GM21528 (cell line): ENCODE results near the gene BMP7.
"Not testable (repeated sequence)": the region's sequence is repeated elsewhere in the genome, so short reads cannot be mapped to it uniquely, and the experiment has no call there.

Source experiments
- ATAC-seq: cut with Tn5 transposase; IDR thresholded peaks from one replicate; pipeline ENCODE4 v1.9.1; 2021; ENCODE audit warnings: mild to moderate bottlenecking, moderate library complexity; ENCODE audit not compliant: unreplicated experiment, low FRiP score

The BMP7 gene

DNA sequence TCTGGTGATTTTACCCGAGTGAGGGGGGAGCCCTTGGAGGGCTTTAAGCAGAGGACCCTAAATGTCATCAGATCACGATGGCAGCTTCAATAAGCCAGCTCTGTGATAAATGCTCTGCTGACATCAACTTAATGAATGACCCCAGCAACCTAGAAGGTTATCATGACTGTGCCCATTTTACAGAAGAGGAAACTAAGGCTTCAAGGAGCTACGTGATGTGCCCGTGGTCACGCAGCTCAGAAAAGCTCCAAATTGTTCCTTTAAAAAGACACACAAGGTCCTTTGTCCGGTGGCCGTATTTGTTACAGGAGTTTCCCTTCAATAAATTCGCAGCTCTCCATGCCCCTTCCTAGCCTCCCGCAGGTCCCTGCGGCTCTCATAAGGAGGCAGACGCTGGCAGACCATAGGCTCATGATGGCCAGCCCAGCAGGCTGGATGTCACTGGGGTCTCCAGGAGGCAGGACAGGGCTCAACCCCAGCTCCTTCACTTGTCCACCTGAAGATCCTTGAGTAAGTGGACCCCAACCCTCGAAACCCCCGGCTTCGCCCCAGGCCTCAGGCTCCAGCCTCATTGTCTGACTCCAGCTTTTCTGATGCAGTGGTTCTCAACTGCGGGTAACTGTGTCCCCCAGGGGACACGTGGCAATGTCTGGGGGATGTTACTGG lies 106.4 kb downstream of the BMP7 start:
- ATAC-seq = no peak

DNA sequence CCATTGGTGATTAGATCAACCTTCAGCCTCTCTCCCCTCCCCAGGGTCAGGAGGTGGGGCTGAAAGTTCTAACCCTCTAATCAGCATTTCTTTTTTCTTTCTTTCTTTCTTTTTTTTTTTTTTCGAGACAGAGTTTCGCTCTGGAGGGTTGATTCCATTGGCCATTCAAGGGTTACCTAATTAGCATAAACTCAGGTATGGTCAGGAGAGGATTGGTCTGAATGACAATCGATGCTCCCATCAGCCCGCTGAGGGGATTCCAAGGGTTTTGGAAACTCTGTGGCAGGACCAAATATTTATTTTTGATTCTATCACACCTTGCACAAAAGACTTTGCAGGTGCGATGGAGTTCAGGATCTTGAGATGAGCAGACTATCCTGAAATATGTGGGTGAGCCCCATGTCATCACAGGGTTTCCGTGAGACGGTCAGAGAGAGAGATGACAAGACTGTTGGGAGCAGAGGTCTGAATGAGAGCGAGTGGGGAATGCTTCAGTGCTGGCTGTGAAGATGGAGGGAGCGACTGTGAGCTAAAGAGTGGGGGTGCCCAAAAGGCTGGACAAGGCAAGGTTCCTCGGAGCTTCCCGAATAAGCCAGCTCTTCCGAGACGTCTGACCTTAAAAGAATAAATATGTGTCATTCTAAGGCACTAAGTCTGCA lies 107.1 kb downstream of the BMP7 start:
- ATAC-seq = no peak

DNA sequence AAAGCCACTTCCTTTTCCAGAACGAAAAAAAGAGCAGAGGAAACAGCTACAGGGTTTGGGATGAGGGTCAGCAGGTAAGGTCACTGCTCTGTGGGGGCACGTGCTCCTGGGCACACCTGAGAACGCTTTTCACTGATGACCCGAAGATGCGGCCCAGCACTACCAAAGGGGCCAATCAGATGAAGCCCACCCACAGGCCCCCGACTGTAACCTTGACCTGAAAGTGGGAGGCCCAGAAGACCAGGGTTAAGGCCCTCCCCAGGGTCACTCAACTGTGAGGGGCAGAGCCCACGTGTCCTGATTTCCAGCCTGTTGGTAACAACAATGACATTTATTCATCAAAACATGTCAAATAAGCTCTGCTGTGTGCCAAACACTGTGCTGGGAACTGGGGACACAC lies 108.0 kb downstream of the BMP7 start:
- no peak for ATAC-seq

DNA sequence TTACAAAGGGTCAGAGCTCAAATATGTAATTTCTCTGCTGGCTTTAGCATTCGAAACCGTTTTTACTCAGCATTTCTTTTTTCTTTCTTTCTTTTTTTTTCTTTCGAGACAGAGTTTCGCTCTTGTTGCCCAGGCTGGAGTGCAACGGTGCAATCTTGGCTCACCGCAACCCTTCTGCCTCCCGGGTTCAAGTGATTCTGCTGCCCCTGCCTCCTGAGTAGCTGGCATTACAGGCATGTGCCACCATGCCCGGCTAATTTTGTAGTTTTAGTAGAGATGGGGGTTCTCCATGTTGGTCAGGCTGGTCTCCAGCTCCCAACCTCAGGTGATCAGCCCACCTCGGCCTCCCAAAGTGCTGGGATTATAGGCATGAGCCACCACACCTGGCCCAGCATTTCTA lies 108.7 kb downstream of the BMP7 start:
- ATAC-seq = not testable (repeated sequence)

DNA sequence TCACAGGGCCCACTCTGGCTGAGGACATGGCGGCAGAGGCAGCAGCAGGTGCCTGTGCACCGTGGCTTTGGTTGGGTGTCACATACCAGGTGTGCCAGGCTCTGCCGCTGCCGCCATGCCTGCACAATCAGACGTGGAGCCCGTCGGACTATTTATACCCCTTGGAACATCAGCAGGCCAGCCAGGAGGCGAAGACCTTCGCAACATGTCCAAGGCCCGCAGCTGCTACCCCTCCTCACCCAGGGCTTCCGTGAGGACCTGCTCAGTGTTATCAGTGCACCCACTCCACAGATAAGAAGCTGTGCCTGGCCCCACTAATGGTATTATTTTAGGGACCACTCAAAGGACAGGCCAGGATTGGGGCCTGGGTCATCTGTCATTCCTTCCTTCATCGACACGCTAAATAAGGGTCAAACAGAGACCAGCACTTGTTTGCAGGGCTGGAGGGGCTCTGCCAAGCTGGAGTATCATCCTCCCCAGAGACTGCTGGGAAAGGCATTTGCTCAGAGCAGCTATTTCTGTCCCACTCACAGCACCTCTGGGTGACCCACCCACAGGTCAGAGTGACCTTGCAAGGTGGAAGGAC lies 109.2 kb downstream of the BMP7 start:
- no peak for ATAC-seq

DNA sequence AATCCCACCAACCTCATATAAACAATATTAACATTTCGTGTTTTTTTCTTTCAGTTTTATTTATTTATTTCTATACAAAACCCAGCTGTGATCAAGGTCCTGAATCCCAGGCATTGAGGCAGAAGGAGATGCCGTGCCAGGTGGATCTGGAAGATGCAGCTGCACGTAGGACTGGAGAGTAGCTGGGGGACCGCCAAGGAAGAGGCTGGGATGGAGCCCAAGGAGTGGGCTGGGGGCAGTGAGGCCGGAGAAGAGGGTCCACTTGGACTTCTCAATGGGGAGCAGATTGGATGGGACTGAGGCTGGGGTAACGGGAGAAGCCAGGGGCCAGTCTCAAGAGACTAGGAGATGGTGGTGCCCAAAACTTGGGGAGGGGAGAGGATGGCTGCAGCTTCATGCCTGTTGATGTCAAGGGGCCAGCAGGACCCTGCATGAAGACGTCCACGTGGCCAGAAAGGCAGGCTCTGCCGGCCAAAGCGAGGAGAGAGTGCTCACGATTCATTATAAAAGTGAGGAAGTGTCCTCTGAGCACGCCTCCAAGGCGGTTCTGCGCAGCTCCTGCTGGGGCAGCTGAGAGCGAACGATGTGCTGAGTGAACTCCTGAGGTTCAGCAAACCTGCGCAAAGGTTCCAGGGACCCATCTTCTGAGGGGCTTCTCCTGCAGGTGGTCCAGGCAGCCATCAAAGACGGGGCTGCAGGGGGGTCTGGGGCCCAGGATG lies 110.3 kb downstream of the BMP7 start:
- ATAC-seq = no peak

DNA sequence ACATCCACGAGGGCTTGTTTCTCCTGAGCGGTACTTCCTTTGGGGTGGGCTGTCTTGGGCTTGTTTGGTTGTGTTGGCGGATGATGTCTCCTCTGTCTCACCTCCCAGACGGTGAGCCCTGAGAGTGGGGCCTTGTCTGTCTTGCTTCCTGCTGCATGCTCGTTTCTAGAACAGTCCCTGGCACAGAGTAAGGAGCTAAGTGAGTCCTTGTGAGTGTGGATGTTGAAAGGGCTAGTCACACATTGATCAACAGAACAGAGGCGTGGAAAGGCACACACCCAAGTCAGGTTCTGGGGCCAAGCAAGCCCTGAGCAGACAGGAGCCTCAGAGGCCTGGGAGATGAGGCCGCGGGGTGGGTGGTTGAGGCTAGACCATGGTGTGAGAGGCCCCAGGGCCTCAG lies 111.0 kb downstream of the BMP7 start:
- ATAC-seq = no peak

DNA sequence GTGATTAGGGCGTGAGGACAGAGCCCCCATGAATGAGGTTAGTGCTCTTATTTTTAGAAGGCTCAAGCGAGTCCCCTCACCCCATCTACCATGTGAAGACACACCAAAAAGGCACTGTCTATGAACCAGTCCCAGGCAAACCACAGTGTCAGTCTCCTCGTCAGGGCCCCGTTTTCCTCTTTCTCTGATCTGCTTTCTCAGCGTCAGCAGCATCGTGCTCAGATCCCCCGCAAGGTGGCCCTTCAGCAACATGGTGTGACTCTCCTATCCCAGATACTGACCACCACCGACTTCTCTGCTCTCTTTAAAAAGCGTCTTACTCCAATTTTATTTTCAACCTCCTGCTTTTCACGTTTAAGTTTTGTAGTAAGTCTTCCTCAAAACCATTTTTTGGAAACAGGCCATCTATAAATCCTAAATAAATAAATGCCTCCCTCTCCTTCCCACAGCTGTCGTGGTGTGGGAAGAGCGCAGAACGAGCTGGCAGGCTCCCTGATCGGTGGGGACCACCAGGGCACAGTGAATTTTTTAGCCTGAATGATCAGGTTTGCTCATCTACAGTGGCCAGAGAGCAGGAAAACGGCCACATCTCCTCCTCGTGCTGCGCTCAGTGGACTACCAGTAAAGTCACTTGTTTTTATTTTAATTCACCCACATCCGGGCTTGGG lies 113.1 kb downstream of the BMP7 start:
- no peak for ATAC-seq

DNA sequence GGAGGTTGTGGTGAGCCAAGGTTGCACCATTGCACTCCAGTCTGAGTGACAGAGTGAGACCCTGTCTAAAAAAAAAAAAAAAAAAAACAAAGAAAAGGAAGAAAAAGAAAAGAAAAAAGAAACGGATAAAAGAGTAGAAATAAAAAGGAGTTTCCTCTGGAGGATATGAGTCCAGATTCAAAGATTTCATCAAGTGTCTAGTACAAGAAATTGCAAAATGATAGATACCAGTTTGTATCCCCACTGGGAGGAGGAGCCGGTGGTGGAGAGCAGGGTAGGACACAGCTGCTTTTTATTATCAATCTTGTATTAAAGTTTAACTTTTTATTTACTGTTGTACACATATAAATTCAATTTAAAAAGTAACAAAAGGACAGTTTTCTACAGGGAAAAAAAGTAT lies 113.9 kb downstream of the BMP7 start:
- no peak for ATAC-seq

DNA sequence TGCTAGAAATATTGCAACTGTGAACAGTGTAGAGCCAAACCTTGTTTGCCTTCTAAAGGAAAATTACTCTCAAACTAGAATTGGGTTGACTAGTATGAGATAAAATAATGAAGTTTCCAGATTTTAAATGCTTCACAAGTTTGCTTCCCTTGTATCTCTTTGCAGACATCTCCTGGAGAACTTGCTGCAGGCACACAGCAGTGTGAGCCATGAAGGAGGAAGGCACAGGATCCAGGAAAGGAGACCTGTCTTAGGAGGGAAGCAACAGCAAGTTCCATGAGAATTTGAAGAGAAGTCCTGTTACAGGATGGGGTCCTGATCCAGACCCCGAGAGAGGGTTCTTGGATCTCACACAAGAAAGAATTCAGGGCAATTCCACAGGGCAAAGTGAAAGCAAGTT lies 115.9 kb downstream of the BMP7 start:
- no peak for ATAC-seq

DNA sequence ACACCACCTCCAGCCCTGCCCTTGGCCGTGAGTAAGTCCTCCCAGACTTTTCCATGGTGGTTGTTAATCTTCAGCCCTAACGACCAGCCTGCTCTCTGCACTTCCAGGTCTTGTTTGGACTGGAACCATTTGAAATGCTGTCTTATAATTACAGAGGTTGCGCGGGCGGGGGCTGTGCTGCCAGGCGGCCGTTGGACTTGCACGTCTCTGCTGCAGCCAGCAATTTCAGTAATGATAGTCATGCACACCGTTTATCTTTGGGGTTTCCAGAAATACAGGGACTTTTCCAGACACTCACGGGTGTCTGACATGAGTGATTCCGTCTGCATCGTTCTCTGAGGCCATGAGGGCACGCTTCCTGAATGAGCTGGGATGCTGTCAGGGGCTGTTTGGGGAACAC lies 118.2 kb downstream of the BMP7 start:
- no peak for ATAC-seq

DNA sequence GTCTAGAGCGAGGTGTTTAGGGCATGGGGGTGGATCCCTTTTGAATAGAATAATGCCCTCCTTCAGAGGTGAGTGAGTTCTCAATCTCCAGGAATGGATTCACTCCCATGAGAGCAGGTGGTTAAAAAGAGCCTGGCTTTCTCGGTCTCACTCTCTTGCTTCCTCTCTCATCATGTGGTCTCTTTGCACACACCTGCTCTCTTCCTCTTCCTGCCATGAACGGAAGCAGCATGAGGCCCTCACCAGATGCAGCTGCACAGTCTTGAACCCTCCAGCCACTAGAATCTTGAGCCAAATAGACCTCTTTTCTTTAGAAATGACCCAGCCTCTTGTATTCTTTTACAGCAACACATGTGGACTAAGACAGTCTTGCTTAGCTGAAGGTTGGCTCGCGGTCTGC lies 119.3 kb downstream of the BMP7 start:
- ATAC-seq = no peak

DNA sequence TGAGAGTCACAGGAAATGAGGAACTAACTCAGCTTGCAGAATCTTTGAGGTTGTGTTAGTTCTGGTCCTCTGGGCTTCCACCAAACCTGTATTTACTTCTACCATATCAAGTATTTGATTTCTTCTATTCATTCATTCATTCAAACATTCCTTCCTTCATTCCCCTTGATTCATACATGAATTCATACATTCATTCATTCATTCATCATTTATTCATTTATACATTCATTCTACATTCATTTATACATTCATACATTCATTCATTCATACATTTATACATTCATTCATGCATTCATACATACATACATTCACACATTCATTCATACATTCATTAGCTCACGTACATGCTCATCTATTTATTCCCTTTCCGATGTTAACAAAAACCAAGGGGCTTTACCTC lies 120.3 kb downstream of the BMP7 start:
- no peak for ATAC-seq

DNA sequence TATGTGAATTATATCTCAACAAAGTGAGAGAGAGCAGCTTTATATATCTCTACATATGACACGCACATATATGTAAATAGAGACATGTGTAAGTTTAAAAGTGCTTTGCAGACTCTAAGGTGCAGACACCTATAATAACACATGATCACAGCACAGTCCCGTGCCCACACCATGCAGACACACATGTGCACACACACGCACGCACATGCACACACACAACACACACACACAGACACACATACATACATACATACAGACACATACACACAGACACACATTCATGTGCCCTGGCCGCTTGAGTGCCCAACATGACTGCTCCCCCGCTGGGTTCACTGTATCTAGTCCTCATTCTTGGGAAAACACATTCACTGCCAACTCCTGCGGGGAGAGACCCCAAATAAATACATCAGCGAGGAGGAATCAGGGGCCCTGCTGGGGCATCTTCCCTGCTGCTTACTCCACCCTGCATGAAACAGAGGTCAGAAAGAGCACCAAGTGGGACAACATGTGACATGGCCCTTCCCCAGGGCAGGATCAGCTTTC lies 121.3 kb downstream of the BMP7 start:
- ATAC-seq = no peak

DNA sequence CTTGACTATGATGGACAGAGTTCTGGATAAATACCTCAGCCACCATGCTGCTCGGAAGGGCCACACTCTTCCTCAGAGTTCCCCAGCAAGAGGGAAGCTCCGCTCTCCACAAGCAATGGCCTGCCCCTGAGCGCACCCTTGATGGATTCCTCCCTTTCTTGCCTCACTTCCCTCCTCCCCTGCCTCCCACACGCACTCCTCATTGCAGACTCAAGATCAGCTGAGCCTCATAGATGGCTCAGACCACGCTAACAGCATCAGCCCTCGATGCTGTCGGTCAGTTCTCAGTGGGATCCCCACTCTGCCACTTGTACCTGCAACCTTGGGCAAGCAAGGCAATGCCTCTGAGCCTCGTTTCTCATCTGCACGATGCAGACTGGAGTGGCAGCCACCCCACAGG lies 123.3 kb downstream of the BMP7 start:
- no peak for ATAC-seq

DNA sequence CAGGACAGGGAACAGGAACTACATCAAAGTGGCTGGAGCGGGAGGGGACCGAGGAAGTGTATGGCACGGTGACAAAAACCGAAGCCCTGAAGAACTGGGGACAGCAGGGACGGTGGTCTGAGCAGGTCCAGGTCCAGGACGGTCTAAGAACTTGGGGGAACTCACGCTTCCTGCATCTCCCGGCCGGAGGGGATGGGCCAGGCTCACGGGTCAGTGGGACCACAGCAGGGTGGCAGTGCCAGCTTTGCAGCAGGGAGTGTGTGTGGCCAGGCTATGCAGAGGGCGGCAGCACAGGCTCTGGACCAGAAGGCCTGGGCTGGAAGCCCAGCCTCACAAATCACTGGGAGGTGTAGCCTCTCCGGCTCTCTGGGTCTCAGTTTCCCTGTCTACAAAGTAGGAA lies 123.8 kb downstream of the BMP7 start:
- no peak for ATAC-seq

DNA sequence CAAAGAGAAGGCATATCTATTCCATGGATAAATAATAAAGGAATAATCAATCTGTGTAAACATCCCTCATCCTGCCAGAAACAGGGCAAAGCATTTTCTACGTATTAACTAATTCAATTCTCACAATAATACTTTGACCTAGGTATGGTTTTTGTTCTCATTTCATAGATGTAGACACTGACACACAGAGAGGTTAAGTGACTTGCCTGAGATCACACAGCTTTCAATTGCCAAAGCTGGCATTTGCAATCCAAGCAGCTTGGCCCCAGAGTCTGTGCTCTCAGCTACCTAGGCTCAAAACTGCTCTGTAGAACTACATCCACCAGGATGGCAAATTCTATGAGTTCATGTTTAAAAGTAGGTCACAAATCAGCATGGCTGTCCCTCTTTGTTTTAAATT lies 124.9 kb downstream of the BMP7 start:
- ATAC-seq = no peak

DNA sequence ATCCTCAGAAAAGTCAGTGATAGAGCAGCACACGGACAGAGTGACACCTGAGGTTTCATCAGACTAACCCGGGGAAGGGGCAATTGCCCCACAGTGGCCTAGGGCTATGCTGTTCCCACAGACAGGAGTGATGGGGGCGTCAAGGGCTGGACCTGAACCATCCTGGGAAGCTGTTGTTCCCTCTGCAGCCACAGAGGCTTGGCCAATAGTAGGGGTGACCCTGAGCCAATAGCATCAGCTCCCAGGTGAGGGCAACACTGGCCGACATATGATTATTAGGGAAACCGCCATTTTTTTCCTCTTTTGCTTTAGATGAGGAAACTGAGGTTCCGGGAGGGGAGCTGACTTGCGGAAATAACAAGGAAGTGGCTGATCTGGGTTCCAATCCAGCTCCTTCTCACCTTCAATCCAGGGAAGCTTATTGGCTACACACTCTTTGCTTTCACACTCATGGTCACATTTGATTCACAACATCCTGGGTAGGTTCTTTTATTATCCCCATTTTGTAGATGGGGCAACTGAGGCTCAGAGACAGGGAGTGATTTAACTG lies 126.0 kb downstream of the BMP7 start:
- no peak for ATAC-seq

DNA sequence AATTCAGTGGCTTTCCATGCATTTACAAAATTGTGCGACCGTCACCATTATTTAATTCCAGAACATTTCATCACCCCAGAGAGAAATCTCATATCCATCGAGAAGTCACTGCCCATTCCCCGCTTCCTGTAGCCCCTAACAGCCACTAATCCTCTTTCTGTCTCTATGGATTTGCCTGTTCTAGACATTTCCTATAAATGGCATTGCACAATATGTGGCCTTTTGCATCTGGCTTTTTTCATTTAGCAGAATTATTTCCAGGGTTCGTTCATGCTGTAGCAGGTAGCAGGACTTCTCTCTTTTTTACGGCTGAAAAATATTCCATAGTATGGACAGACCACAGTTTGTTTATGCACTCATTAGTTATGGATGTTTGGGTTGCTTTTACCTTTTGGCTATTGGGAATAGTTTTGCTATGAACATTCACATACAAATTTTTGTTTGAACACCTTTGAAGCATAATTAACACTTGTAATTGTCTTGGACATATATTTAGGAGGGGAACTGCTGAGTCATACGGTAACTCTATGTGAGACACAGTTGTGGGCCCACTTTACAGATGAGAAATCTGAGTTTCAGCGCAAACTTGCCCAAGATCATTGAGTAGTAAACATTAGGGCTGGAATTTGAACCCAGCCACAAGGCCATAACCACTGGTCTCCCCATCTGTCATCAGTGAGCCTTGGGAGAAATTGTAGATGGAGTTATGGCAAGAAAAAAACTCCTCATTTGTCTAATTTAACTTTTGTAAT lies 126.9 kb downstream of the BMP7 start:
- no peak for ATAC-seq
